GM19438 (cell line): ENCODE measurements around the gene AP3B1.
"Not testable (repeated sequence)": the region's sequence is repeated elsewhere in the genome, so short reads cannot be mapped to it uniquely, and the experiment has no call there.

Experiments used
- ATAC-seq: cut with Tn5 transposase; IDR thresholded peaks from one replicate; pipeline ENCODE4 v1.9.1; 2021; ENCODE audit warnings: low read depth; ENCODE audit not compliant: unreplicated experiment

The AP3B1 gene

DNA sequence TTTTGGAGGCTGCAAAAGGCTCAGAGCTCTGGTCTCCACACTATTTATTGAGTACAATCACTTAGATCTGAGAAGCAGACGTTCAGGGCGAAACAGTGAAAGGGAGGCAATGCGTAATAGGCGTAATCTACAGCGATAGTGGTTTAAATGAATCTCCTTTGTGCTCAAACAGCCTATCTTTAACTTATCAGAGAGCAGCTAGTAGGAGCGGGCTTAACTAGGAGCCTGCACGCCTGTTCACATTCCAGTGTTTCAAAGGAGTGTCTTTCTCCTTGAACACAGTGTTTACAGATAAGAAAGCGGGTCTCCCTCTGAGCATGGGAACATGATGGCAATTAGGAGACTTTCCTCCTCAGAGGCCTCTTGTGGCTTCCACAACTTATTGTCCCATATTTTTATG, 49.4 kb downstream of the AP3B1 start:
- no peak for ATAC-seq

DNA sequence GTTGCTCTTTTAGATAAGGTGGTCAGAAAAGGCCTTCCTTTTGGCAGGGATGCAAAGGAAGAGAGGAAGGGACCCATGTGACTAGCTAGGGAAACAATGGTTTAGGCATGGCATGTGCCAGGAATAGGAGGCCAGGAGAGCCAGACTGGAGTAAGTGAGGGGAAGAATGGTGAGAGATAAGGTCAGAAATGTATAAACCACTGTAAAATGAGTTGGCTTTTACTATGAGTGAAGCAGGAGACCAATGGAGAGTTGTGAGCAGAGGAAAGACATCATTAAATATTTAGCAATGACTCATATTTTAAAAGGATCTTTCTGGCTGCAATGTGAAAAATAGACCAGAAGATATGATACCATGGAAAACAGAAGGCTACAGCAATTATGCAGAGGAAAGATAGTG, 50.9 kb downstream of the AP3B1 start:
- no peak for ATAC-seq

DNA sequence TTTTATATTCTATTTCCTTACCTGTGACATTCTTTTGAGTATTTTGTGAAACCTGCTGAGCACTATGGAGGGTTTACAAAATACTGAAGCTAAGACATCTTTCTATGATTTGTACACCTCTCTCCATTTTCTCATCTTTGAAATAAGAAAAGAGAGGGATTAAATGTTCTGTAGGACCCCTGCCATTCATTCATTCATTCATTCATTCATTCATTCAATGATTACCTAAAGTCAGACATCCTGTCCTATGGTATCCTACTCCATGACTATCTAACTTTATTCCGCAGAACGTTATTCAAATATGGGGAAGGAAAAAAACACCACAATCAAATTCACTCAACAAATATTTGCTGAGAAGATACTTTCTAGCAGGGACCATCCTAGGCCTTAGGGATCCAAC, 51.4 kb downstream of the AP3B1 start:
- ATAC-seq, result no peak

DNA sequence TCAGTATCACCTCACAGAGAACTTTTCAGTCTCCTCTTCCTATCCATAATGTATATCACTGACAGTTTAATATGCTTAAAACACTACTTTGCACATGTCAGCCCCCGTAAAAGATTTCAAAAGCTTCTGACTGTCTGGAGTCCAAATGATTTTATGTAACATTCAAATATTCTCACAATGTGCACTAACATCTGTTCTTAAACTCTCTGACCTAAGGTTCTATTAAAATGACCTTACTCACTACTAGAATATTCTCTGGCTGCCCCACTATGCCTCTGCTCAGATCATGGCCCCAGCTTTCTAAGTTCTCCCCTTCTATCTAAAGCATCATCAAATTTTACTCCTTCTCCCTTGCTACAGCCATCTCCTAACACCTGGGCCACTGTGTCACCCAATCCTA, 52.5 kb downstream of the AP3B1 start:
- no peak for ATAC-seq

DNA sequence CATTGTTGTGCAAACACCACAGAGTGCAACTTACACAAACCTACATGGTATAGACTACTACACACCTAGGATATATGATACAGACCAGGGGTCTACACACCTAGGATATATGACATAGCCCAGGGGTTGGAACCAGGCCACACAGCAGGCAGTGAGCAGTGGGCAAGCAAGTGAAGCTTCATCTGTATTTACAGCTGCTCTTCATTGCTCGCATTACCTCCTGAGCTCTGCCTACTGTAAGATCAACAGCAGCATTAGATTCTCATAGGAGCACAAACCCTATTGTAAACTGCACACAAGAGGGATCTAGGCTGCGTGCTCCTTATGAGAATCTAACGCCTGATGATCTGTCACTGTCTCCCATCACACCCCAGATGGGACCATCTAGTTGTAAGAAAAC, 56.6 kb downstream of the AP3B1 start:
- no peak for ATAC-seq

DNA sequence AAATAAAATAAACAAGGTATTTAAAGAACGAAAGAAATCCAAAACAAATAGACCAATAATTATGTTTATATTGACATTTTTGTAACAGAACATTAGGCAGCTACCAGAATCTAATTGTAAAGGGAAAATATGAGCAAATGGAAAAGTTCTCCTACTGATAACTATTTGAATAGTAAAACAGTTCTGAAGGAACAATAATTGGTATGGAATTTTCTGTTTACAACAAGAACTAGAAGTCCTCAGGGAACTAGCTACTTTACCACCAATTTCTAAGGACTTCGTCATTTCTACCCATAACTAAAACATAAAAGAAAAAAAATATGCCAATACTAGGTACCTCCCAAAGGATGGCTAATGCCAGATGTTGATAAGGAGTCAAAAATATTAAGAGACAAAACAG, 58.5 kb downstream of the AP3B1 start:
- no peak for ATAC-seq

DNA sequence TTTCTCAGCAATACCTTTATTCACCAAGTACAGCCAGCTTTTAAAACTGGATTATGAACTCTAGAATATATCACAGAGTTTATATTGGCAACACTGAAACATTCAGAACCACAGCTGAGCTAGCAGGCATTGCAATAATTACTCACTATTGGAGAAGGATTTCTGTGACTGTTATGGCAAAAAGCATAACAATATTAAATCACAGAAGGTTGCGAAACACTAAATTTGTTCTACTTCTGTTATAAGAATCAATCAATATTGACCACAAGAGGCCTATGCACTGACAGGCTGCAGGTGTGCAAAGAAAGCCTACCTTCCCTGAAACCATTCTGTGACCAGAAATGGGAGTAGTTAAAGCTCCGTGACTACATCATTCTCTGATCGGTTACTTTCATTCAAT, 59.2 kb downstream of the AP3B1 start:
- ATAC-seq, result no peak

DNA sequence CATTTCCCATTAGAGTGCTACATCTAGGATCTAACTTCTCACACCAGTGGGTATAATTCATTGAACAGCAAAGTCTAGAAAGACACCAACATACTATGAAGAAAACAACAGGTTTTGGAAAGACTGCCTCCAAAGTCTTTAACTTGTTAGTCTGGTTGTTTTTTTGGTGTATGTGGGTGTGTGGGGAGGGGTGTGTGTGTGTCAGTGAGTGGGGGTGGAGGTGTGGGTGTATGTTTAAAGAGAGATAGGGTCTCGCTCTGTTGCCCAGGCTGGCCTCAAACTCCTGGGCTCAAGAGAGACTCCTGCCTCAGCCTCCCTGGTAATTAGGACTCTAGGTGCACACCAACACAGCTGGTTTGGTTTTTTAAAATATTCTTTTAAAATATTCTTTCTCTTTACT, 59.7 kb downstream of the AP3B1 start:
- no peak for ATAC-seq

DNA sequence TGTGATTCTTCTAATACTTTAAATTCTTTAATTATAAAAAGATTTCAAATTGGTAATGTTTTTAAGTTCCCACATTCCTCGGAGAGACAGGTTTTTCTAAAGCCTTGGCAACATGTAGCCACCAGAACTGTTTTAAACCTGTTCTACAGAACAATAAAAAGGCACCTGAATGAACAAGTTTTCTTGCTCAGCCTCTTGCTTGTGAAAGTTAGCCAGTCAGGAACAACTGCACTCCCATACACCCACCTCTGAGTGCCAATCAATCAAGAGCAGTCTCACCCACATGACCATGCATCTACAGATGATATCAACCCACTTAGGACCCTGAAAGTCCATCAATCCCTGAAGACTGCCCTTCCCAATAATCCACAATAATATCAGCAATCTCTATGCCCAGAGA, 62.3 kb downstream of the AP3B1 start:
- ATAC-seq, result no peak

GRCh38 chr5:78224358-78224757, 70.1 kb downstream of the AP3B1 start:
- no peak for ATAC-seq

DNA sequence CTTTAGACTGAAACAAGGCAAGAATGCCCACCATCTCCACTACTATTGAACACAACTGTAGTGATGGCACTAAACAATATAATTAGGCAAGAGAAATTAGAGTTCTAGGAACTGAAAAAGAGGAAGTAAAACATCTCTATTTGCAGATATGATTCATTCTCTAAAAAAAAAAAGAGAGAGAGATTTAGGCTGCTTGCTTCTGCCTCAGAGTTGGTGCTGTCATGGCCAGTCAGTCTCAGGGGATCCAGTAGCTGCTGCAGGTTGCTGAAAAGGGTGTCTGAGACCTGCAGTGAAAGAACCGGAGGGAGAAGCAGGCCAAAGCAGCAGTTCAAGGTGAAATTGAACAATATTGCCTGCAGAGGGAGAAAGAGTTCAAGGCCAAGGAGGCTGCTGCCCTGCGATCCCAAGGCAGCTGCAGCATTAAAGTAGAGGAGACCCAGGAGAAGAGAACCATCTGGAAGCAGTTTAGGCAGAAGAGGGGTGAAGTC, 72.5 kb downstream of the AP3B1 start:
- ATAC-seq, result peak; percentile 99

GRCh38 chr5:78221467-78221866, 73.0 kb downstream of the AP3B1 start:
- no peak for ATAC-seq

DNA sequence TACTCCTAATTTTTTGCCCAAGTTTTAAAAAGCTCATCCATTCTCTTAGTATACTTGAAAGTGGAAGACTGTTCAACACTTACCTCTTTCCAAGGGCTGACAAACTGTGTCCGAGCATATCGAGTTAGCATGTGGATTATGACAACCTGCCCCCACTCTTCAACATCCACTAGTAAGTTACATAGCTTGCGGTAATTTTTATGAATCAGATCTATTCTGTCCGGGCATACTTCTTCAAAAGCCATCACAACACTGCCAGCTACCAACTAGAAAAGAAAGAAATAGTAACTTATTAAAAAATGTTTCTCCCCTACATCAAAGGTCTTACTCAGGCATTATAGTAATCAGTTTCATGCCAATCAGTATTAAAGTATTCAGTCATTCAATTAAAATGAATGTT, 78.5 kb downstream of the AP3B1 start:
- no peak for ATAC-seq

DNA sequence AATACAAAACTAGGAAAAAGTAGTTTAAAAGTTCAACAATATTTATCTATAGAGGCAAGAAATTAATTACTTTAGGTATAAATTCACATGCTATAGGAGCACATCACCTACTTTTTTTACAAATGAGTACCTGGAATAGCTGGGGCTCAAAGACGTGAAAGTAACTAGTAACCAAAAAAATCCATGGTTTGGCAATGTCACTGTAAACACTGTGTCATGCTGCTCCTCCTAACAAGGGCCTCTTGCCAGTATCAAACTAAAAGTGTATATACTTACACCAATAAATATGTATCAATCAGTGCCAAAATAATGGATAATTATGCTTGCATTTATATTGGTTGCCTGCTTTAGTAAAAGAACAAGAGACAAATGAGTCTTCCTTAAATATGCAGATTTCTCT, 78.9 kb downstream of the AP3B1 start:
- no peak for ATAC-seq

GRCh38 chr5:78213799-78214198, 80.7 kb downstream of the AP3B1 start:
- ATAC-seq, result no peak

DNA sequence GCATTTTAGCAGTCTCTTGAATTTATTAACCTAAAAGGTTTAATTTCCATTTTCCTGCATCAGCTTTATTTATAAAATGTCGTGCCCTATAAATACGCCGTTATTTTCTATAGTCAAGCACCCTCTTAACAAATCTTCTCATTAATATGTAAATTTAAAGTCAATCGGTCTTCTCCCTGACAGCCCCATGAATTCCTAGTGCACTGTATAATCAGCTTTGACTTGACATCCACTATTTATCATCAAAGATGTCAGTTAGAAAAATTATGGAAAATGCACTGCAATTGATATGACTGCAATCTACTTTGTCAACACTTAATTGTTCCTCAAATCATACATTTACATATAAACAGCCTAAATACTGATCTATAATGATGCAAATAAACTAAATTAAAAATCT, 83.4 kb downstream of the AP3B1 start:
- ATAC-seq, result no peak

DNA sequence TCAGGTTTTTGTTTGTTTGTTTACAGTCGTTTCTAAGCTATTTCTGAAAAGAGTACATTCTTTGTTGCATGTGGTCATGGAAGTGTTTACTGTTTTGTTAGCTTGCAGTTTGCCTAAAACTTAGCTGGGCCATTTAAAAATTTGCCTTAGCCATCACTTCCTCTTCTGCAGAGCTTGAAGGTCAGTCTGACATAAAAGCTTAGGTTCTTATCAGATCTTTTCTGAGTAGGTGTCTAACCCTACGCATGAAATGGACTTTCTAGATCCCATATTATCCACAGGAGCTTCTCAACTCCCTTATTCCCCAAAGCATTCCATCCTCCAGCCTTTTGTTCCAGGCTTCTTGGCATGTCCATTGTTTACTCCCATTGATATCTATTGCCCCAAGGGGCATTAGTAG, 90.3 kb downstream of the AP3B1 start:
- no peak for ATAC-seq

GRCh38 chr5:78203815-78204214, 90.7 kb downstream of the AP3B1 start:
- ATAC-seq, result no peak

DNA sequence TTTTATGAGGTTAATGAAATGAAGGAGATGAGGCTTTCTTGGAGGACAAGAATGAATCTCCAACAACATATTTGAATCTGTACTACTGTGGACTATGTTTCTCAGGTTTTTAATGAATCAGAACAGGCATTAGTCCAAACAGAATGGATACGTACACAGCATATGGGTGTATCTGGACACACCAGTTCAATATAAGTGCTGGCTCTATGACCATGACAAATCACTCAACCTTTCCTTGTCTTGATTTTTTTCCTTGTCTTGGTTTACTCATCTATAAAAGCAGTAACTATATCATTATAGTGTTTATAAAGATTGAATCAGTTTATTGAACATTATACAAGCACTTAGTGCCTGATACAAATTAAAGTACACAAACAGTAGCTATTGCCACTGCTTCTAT, 104.1 kb downstream of the AP3B1 start:
- ATAC-seq, result no peak

DNA sequence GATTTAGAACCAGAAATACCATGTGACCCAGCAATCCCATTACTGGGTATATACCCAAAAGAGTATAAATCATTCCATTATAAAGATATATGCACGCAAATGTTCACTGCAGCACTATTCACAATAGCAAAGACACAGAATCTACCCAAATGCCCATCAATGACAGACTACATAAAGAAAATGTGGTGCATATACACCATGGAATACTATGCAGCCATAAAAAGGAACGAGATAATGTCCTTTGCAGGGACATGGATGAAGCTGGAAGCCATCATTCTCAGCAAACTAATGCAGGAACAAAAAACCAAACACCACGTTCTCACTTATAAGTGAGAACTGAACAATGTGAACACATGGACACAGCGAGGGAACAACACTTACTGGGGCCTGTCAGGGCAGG, 105.8 kb downstream of the AP3B1 start:
- not testable (repeated sequence) for ATAC-seq

DNA sequence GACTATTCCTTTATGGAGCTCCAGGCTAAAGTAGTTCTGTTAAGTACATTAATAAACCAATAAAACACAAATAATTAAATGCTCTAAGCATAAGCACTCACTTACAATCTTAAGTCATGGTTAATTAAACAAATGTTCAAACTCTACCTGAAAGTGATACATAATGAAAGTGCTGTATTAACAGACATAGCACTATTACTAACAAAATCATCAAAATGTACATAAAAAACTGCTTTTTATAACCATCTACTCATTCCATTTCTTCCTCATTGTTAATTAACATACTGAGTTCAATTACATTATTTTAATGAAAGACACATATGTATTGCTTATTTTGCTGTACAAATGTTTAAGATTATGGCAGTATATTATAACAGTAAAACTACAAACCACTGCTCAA, 107.3 kb downstream of the AP3B1 start:
- ATAC-seq, result no peak

GRCh38 chr5:78182838-78183237, 111.7 kb downstream of the AP3B1 start:
- no peak for ATAC-seq

- no peak for ATAC-seq
These were observed 116.1 kb downstream of the AP3B1 start for GRCh38 chr5:78178356-78178755.
